Prostate gland (tissue), 2 donors: ENCODE data around the gene PSME2. TPM values are rescaled to one million over a fixed set of nuclear protein-coding genes. Genes with fewer than 3 reads are reported as not detected.
"Not testable (repeated sequence)": the region's sequence is repeated elsewhere in the genome, so short reads cannot be mapped to it uniquely, and the experiment has no call there.

Experiments
- DNase-seq: peaks from one replicate; pipeline ENCODE4 v3.0.0-alpha.2; 2019; ENCODE audit warnings: low spot score
- H3K27ac ChIP-seq, 2 donors: fragments of 200-600 bp; sonication (generic); 2 replicates each; pipeline ENCODE4 v1.5.1; 2017 to 2019
- H3K27me3 ChIP-seq: fragments of 200-600 bp; sonication (generic); replicated peaks from 2 replicates; pipeline ENCODE4 v1.5.1; 2019; ENCODE audit not compliant: insufficient read depth
- H3K36me3 ChIP-seq, 2 donors: fragments of 200-600 bp; sonication (generic); 1 replicate in 1 of 2; 2 replicates in 1 of 2; pipeline versions ENCODE4 v1.5.1 to v1.8.1; 2017 to 2019
- H3K4me1 ChIP-seq: fragments of 200-600 bp; sonication (generic); replicated peaks from 2 replicates; pipeline ENCODE4 v1.5.1; 2019
- H3K4me3 ChIP-seq, 2 donors: fragments of 200-600 bp; sonication (generic); 2 replicates each; pipeline ENCODE4 v1.5.1; 2017 to 2019
- H3K9me3 ChIP-seq: fragments of 200-600 bp; sonication (generic); 2 replicates; pipeline ENCODE4 v1.5.1; 2017
- CTCF ChIP-seq, 4 experiments: fragments of 200-600 bp in 2 of 4; fragments of 450-650 bp in 2 of 4; sonication (generic) in 2 of 4; IDR thresholded peaks; 1 replicate in 3 of 4; 2 replicates in 1 of 4; pipeline ENCODE4 v1.5.1; 2016 to 2019; ENCODE audit warnings: antibody characterized with exemption in 4 of 4, mild to moderate bottlenecking in 2 of 4, moderate library complexity in 2 of 4
- POLR2A ChIP-seq: fragments of 450-650 bp; IDR thresholded peaks from one replicate; pipeline ENCODE4 v1.6.1; 2016; ENCODE audit warnings: antibody characterized with exemption, mild to moderate bottlenecking
- POLR2AphosphoS5 ChIP-seq: sonication (generic); formaldehyde crosslinking; IDR thresholded peaks from one replicate; pipeline ENCODE4 v1.6.1; 2017; ENCODE audit warnings: antibody characterized with exemption
- WGBS: methylation state at CpG from one replicate; pipeline ENCODE4 v1.1.5; 2018; 5-methylcytosine and 5-hydroxymethylcytosine counted together
- intact Hi-C: fragments of 100-400 bp; cut with DNase I; formaldehyde crosslinking; loops from one replicate; pipeline ENCODE4 v1.14.2; 2022
- total RNA-seq, 2 donors: library from RNA; depleted of rRNA; stranded (reverse); fragments of >200 nt; gene quantifications; one replicate each; pipeline ENCODE4 v1.1.0, GENCODE V29; 2016

The PSME2 gene
- total RNA-seq, 2 donors from 2014 or later: 34.5 to 89.3 TPM

DNA sequence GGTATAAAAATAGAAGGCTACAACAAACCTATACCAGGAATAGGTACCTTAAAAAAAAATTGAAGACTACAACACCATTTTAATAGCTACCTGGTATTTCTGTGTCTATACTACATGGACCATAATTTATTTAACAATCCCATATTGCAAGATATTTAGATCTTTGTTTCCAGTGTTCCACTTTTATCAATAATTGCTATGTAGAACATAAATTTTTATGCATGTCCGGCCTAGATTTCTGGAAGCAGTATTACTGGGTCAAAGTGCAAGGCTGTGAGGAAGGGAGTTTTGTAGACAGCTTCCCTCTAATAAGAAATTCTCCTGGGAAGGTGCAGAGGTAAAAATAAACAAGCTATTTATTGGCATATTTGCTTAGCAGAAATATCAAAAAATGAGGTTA, 35.9 kb downstream of the PSME2 start:
- no peak overlapping the region for H3K4me3 ChIP-seq
- intact Hi-C loops: no loop called here
- H3K27ac ChIP-seq: no peak overlapping the region
- H3K27me3 ChIP-seq: no peaks in the 10 kb centered on the region
- 48% methylated on average over 1 of the region's 1 CpG for WGBS
- no peak for DNase-seq
- TF ChIP-seq CTCF (IDR thresholded peaks at IDR 0.05): no peak
- no peak for TF ChIP-seq POLR2A
- no peak for TF ChIP-seq POLR2AphosphoS5
- no peaks in the 10 kb centered on the region for H3K36me3 ChIP-seq
- no peaks in the 10 kb centered on the region for H3K9me3 ChIP-seq
- no peaks in the 10 kb centered on the region for H3K4me1 ChIP-seq

DNA sequence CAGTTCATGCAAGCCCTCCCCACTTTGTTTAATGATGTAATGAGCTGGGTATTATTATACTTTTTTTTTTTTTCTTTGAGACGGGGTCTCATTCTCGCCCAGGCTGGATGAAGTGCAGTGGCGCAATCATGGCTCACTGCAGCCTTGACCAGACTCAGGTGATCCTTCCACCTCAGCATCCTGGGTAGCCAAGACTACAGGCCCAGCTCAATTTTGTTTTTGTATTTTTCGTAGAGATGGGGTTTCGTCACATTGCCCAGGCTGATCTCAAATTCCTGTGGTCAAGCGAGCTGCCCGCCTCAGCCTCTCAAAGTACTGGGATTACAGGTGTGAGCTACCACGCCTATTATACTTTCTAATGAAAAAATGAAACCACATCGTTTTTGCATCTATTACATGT, 36.4 kb downstream of the PSME2 start:
- H3K4me3 ChIP-seq: no peak overlapping the region
- no peak overlapping the region for H3K27ac ChIP-seq
- no peak for DNase-seq
- no peak for TF ChIP-seq POLR2AphosphoS5
- TF ChIP-seq CTCF (IDR thresholded peaks at IDR 0.05): no peak
- TF ChIP-seq POLR2A: no peak
- 87% methylated on average over 9 of the region's 9 CpGs for WGBS
- H3K36me3 ChIP-seq: no peaks in the 10 kb centered on the region
- H3K4me1 ChIP-seq: no peaks in the 10 kb centered on the region
- H3K9me3 ChIP-seq: no peaks in the 10 kb centered on the region
- no peaks in the 10 kb centered on the region for H3K27me3 ChIP-seq
- intact Hi-C loops: no loop called here

DNA sequence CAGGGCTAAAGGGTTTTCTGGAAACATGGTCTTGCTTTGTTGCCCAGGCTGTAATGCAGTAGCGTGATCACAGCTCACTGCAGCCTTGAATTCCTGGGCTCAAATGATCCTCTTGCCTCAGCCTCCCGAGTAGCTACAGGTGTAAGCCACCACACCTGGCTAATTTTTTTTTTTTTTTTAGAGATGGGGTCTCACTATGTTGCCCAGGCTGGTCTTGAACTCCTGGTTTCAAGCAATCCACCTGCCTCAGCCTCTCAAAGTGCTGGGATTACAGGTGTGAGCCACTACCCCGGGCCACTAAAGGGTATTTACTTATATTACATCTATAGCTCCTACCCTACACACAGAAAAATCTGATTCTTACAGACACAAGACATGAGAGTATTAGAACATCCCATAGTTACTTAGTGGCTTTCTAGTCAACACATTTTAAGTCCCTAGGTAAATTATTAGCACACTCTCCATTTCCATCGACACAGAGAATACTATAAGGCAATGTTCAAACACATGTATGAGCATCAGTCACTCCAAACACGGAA, 38.0 kb downstream of the PSME2 start:
- TF ChIP-seq POLR2AphosphoS5 (no peak), CTCF (IDR thresholded peaks at IDR 0.05) (no peak), POLR2A (no peak)
- intact Hi-C loops: loop anchor here (5.0 kb wide), 1 partner anchor 51 kb away; no protein-coding TSS in a partner anchor
- H3K9me3 ChIP-seq: no peaks in the 10 kb centered on the region
- WGBS: 48% methylated on average over 5 of the region's 5 CpGs
- no peak overlapping the region for H3K4me3 ChIP-seq
- H3K36me3 ChIP-seq: no peaks in the 10 kb centered on the region
- no peaks in the 10 kb centered on the region for H3K4me1 ChIP-seq
- DNase-seq: no peak
- no peak overlapping the region for H3K27ac ChIP-seq
- H3K27me3 ChIP-seq: no peaks in the 10 kb centered on the region

DNA sequence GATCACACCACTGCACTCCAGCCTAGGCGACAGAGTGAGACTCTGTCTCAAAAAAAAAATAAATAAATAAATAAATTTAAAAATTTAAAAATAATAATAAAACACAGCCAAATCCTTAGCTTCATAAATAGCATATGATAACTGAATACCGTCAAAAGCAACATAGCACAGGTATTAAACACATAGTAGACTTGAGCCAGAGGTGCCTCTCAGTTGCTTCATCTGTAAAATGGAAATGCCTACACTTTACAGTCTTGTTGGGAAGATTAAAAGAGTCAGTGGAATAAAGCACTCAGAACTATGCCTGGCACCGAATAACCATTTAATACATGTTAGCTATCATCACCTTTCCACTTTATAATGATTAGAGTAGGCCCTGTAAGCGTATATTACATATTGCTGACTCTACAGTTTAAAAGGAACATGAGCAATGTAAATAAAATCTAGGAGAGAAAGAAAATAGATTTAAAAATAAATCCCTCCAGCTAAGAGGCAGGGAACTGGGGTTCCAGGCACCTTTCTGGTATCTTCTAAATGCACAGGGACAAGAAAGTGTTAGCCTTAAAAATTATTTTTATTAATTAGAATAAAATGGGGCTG, 39.6 kb downstream of the PSME2 start:
- DNase-seq: no peak
- H3K27ac ChIP-seq: no peak overlapping the region
- no peaks in the 10 kb centered on the region for H3K27me3 ChIP-seq
- 89% methylated on average over 4 of the region's 4 CpGs for WGBS
- no peaks in the 10 kb centered on the region for H3K9me3 ChIP-seq
- no peaks in the 10 kb centered on the region for H3K4me1 ChIP-seq
- no peak overlapping the region for H3K4me3 ChIP-seq
- intact Hi-C loops: loop anchor here (5.0 kb wide), 1 partner anchor 49 kb away; no protein-coding TSS in a partner anchor
- H3K36me3 ChIP-seq: no peaks in the 10 kb centered on the region
- TF ChIP-seq POLR2A: no peak
- TF ChIP-seq POLR2AphosphoS5: no peak
- no peak for TF ChIP-seq CTCF (IDR thresholded peaks at IDR 0.05)

DNA sequence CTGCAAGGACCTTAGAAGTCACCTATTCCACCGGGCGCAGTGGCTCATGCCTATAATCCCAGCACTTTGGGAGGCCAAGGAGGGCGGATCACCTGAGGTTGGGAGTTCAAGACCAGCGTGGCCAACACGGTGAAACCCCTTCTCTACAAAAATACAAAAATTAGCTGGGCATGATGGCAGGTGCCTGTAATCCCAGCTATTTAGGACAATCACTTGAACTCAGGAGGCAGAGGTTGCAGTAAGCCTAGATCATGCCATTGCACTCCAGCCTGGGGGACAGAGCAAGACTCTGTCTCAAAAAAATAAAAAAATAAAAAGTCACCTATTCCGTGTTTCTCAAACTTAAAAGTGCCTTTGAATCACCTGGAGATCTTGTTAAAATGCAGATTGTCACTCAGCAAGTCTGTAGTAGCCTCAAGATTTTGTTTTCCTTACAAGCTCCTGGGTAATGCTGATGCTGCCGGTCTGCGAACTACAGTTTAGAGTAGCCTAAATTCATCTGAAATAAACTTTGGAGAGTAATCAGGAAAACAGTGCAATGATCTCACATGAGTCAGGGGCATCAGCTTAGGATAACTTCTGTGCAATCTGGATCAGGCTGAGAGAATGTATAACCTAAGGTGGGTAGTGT, 40.7 kb downstream of the PSME2 start:
- not testable (repeated sequence) for H3K9me3 ChIP-seq, H3K27ac ChIP-seq, DNase-seq, H3K36me3 ChIP-seq, H3K4me1 ChIP-seq, H3K27me3 ChIP-seq, H3K4me3 ChIP-seq
- 91% methylated on average over 8 of the region's 8 CpGs for WGBS
- intact Hi-C loops: loop anchor here (5.0 kb wide), 1 partner anchor 48 kb away; no protein-coding TSS in a partner anchor
